NCI-H1417 treated with DMSO at 0.1 percent for 48 hours (cell line): ENCODE measurements around the gene ABCC1.
"Not testable (repeated sequence)": the region's sequence is repeated elsewhere in the genome, so short reads cannot be mapped to it uniquely, and the experiment has no call there.

ENCODE experiments used
- DNase-seq: peaks from one replicate; lab custom pipeline; 2025; lab: John Stamatoyannopoulos, UW

Gene ABCC1

GRCh38 chr16:15949210-15950160 lies at the start of gene ABCC1:
Gene ABCC1 (plus strand): TSS chr16:15949616. CDS start chr16:15949752, 136 bp downstream.
- DNase-seq, result no peak

DNA sequence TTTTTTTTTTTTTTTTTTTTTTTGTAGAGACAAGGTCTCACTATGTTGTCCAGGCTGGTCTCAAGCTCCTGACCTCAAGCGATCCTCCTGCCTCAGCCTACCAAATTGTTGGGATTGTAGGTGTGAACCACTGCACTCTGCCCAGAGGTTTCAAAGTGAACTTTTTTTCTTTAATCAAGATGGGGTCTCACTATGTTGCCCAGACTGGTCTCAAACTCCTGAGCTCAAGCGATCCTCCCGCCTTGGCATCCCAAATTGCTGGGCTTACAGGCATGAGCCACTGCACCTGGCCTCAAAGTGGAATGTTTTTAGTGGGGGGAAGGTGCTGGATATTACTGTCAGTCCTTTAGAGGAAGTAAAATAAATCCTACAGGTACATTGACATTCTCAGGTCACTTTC lies 49.1 kb upstream of the ABCC1 start:
- no peak for DNase-seq

DNA sequence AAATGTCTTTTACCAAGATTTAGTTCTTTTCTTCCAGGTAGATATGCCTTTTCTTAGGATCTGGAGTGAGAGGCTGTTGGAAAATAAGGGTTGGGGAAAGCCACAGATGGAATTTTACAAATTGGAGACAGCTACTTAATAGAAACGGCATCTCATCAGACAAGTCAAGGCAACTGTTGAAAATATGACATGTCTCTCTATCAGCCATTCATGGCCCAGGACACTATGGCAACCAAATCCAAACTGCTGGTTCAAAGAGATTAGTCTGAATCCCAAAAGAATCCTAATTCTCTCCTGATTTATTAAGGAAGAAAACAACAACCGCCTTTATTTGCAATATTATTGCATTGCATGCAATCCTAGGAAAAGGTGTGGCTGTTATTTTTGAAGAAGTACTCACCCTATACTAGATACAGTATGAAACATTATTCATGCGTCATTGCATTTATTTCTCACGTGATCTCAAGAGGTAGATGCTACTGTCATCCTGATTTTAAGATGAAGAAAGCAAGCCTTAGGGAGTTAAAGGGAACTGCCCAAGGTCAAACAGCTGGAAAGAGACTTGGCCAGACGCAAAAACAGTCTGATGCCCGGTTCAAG lies 48.4 kb upstream of the ABCC1 start:
- DNase-seq, result no peak

- no peak for DNase-seq
Measured at GRCh38 chr16:15903960-15904359, 45.5 kb upstream of the ABCC1 start.

DNA sequence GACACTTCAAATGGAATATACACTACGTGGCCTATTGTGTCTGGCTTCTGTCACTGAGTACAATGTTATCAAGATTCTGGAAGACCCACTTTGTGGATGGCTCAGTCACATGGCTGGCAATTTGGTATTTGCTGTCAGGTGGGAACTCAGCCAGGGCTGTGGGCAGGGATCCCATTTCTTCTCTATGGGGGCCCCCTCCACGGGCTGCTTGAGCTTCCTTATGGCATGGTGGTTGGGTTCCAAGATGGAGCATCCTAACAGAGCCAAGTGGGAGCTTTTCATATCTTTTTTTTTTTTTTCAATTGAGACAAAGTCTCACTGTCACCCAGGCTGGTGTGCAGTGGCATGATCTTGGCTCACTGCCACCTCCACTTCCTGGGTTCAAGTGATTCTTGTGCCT lies 43.0 kb upstream of the ABCC1 start:
- DNase-seq, result no peak

DNA sequence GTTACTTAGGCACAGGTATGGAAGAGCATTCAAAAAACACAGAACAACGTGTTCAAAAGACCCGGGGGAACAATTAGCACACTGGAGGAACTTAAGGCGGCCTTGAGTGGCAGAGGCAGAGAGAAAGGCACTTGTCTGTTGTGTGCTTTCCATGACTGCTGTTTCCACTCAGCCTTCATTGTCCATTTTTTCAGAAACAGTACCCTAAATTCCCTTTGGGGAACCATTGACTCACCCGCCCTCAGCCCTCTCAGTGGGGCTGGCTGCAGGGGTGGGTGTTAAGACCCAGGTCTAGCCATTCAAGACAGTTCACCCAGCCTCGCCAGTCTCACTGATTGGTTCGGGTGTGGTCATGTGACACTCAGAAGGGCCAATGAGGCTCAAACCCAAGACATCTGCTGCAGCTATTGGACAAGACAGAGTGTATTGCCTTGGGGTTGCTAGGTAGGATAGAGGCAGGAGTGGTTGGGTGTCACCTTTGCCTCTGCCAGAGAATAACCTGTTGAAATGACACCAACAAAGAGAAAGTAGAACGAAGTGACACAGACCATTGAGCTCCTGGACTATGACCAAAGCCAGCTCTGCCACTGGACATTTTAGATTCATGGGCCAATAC lies 41.4 kb upstream of the ABCC1 start:
- DNase-seq, result no peak

DNA sequence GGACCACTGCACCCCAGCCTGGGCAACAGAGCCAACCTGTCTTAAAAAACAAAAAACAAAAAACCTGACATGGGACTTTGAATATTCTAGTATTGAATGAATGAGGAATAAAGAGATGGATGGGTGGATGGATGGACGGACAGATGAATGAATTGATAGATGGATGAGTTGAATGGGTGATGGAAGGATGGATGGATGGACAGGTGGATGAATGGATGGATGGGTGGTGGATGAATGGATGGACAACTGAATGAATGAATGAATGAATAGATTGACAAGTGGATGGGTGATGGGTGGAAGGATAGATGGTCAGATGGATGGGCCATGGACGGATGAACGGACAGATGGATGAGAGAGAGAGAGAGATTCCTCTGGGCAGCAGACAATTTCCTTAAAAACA lies 38.2 kb upstream of the ABCC1 start:
- DNase-seq, result no peak

GRCh38 chr16:15913046-15913698 lies 36.2 kb upstream of the ABCC1 start:
- no peak for DNase-seq

GRCh38 chr16:15915555-15916081 lies 33.8 kb upstream of the ABCC1 start:
- DNase-seq, result no peak

GRCh38 chr16:15916323-15916722 lies 33.1 kb upstream of the ABCC1 start:
- DNase-seq, result no peak

DNA sequence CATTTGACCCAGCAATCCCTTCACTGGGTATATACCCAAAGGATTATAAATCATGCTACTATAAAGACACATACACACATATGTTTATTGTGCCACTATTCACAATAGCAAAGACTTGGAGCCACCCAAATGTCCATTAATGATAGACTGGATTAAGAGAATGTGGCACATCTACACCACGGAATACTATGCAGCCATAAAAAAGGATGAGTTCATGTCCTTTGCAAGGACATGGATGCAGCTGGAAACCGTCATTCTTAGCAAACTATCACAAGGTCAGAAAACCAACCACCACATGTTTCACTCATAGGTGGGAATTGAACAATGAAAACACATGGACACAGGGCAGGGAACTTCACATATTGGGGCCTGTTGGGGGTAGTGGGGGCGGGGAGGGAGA lies 31.1 kb upstream of the ABCC1 start:
- DNase-seq, result not testable (repeated sequence)

DNA sequence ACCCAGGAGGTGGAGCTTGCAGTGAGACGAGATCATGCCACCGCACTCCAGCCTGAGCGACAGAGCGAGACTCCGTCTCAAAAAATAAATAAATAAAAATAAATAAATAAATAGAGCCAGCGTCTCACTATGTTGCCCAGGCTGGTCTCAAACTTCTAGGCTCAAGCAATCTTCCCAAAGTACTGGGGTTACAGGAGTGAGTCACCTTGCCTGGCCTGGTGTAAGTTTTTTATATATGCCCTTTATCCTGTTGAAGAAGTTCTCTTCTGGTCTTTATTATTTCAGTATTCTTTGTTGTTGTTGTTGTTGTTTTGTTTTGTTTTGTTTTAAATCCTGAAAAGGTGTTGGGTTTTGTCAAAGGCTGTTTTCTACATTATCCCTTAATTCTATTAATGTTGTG lies 30.1 kb upstream of the ABCC1 start:
- no peak for DNase-seq

DNA sequence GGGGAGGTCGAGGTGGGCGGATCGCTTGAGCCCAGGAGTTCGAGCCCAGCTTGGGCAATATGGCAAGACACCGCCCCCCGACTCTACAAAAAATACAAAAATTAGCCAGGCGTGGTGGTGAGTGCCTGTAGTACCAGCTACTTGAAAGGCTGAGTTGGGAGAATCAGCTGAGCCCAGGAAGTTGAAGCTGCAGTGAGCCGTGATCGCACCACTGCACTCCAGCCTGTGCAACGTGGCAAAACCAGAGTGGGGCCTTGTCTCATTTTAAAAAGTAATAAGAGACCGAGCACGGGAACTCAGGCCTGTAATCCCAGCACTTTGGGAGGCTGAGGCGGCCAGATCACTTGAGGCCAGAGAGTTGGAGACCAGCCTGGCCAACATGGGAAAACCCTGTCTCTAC lies 24.4 kb upstream of the ABCC1 start:
- no peak for DNase-seq

DNA sequence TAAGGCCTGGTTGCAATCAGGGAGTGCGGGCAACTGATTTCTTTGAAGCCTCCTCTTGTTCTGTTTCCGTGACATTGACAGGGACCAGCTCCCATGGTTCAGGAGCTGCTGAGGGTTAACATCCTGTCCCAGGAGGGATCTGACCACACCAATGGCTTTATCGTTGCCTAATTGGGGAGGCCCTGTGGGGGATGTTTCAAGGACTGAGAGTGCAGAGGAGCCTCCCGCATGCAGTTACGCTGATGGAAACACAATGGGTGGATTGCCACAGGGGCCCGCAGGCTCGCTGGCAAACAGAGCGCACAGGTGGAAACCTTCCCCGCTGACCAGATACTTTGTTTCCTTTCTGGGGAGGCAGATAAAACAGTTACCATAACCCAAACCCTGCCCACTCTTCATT lies 23.8 kb upstream of the ABCC1 start:
- DNase-seq, result no peak

- DNase-seq, result no peak
Measured at GRCh38 chr16:15928261-15929104, 20.9 kb upstream of the ABCC1 start.

DNA sequence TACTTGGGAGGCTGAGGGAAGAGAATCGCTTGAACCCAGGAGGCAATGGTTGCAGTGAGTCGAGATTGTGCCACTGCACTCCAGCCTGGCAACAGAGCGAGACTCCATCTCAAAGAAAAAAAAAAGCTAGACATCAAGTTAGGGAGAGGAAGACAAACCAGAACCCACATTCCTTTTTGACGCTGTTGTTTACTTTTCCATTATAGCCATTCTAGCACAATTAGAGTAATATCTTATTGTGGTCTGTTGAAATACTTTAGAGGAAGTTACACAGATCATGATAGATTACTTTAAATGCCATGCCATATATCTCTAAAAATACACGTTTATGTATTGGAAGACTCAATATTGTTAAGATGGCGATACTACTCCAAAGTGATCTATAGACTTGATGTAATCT lies 16.5 kb upstream of the ABCC1 start:
- DNase-seq, result no peak

GRCh38 chr16:15933781-15934180 lies 15.6 kb upstream of the ABCC1 start:
- no peak for DNase-seq

- no peak for DNase-seq
Measured at GRCh38 chr16:15934991-15935390, 14.4 kb upstream of the ABCC1 start.

- DNase-seq, result not testable (repeated sequence)
Measured at GRCh38 chr16:15936809-15937208, 12.6 kb upstream of the ABCC1 start.

- DNase-seq, result no peak
Measured at GRCh38 chr16:15942931-15943690, 6.3 kb upstream of the ABCC1 start.
